Stimulated activated CD8-positive, alpha-beta memory T cell treated with anti-CD3 and anti-CD28 coated beads, Interleukin-15, amount 100 ng/mL, for 1 hour (primary cell): ENCODE data around the gene LUZP2.
"Not testable (repeated sequence)": the region's sequence is repeated elsewhere in the genome, so short reads cannot be mapped to it uniquely, and the experiment has no call there.

Experiments used
- DNase-seq: peaks from one replicate; pipeline ENCODE4 v3.0.0-alpha.2; 2020; ENCODE audit warnings: low read depth

LUZP2 gene

GRCh38 chr11:24820541-24820940, 323.7 kb downstream of the LUZP2 start:
- DNase-seq: no peak

DNA sequence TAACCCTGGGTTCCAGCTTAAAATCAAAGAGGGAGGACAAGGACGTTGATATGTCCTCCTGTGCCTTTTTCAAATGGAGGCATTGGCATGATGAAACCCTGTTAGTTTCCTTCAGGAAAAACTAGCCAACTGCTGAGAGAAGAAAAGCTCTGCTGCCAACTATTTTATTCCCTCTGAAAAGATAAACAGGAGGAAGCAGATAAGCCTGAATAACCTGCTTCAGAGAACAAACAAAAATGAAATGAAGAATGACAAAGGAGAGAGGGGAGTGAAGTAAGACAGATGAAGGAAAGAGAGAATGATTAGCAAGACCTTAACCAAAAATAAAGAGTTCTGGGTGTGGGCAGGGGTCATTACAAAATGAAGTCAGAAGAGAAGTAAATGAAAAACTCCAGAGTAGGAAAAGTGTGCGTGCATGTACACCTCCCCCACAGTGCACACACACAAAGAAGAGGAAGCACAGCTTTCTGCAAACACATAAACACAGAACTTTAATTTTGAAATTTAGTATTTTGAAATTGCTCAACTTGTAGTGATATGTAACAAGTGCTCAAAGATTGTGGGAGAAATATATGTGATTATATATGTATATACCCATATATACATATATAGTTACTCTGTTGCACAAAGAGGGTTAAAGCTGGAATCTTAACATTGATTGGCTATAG, 332.2 kb downstream of the LUZP2 start:
- DNase-seq: no peak

GRCh38 chr11:24833573-24833972, 336.7 kb downstream of the LUZP2 start:
- no peak for DNase-seq

DNA sequence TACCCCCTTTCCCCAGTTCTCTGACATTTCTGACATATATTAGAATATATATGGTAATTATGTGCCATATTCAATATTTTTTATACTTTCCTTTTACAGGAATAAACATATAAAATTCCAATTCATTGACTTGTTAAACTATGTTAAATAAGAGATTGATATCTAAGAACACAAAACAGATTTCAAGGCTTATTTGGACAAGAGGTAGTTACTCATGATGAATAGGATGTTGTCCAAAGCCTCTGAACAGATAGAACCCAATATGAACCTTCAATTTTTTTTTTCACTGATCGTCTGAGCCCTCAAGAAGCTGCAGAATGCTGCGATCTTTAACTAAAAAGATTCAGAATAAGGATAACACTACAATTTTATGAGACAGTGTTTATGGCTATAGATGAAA, 340.3 kb downstream of the LUZP2 start:
- no peak for DNase-seq

DNA sequence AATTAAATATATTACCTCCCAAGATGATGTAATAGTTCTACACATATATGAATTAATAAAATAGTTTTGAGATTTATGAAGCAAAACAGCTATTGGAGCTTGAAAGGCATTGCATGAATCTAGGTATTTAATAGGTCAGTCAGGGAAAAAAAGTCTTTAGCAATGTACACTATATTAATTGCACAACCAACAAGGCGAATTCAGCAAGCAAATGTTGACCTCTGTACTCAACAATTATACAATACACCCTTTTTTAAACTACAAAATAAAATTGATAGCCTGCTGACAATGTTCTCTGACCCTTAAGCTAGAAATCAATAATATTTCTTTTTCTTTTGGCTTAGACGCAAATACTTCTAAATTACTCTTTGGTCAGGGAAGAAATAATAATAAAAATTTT, 345.5 kb downstream of the LUZP2 start:
- DNase-seq: no peak

DNA sequence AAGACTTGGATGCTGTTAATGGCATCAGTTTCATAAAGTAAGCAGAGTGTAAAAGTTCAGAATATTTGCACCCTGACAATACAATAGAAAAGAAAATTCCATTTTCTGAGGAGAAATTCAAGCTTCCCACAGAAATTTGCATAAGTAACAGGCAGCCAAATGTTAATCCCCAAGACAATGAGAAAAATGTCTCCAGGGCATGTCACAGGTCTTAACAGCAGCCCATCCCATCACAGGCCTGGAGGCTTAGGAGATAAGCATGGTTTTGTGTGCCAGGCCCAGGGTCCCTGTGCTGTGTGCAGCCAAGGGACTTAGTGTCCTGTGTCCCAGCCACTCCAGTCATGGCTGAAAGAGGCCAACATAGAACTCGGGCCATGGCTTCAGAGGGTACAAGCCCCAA, 347.6 kb downstream of the LUZP2 start:
- no peak for DNase-seq

DNA sequence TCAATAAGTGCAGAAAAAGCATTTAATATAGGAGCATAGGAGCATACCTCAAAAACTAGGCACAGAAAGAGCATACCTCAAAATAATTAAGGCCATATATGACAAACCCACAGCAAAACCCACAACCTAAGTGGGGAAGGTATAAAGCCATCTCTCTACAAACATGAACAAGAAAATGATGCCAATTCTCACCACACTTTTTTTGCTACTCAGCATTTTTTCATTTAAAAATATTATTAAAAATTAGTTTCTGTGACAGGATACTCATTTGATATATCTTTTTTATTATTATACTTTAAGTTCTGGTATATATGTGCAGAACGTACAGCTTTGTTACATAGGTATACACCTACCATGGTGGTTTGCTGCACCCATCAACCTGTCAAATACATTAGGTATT, 352.0 kb downstream of the LUZP2 start:
- no peak for DNase-seq

- no peak for DNase-seq
Observed at GRCh38 chr11:24855951-24856350, 359.1 kb downstream of the LUZP2 start.

- no peak for DNase-seq
Observed at GRCh38 chr11:24859801-24860300, 363.0 kb downstream of the LUZP2 start.

GRCh38 chr11:24861440-24861839, 364.6 kb downstream of the LUZP2 start:
- no peak for DNase-seq

DNA sequence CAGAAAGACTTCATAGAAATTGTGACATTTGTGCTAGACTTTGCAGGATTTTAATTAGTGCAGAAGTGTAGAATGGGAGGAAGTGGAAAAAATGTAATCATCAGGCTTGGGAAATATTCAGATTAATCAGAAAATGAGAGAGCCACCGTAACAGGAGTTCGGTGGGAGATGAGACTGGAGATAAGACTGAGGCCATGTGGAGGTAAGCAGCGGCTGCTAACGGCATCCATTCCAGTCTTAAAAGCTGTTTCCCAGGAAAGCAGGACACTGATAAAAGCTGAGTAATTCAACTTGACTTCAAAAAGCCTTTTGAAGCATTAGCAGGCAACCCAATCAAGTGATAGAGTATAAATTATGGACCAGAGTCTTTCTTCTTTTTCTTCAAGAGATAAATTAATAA, 369.9 kb downstream of the LUZP2 start:
- no peak for DNase-seq

DNA sequence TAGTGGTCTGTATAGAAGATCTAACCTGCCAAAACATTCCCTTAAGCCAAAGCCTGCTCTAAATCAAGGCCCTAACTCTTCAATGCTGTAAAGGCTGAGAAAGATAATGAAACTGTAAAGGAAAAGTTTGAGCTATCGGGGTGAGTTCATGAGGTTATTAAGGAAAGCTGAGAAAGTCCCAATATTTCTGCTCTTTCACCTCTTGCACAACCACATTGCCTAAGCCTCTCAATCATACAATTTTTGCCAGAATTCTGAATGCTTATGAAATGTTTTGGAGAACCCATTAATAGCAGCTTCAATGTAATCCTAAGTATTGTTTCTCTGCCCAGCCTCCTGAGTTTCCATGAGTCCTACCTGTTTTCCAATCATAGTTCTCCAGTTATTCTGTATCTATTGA, 373.2 kb downstream of the LUZP2 start:
- DNase-seq: no peak

DNA sequence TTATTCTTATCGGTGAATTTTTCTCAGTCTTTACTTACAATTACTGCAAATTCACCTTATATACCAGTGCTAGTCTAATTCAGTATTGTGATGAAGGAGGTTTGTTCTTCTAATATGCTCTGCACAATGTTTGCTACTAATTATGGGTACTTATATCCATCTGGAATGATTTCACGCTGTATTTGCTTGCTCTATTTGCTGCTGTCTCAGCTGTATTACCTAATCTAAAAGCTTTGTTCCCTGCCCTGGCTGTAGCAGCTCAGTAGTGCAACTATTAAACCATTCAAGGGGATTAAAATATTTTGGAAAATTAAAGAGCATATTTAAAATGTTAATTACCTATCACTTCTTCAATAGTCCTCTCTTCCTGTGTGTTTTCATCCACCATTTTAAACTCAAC, 375.3 kb downstream of the LUZP2 start:
- DNase-seq: no peak

- DNase-seq: no peak
Observed at GRCh38 chr11:24872651-24873311, 375.9 kb downstream of the LUZP2 start.

- DNase-seq: no peak
Observed at GRCh38 chr11:24880962-24881361, 384.1 kb downstream of the LUZP2 start.

GRCh38 chr11:24885580-24886173, 388.8 kb downstream of the LUZP2 start:
- no peak for DNase-seq

GRCh38 chr11:24886880-24887619, 390.2 kb downstream of the LUZP2 start:
- DNase-seq: no peak

GRCh38 chr11:24890426-24890825, 393.6 kb downstream of the LUZP2 start:
- DNase-seq: no peak

DNA sequence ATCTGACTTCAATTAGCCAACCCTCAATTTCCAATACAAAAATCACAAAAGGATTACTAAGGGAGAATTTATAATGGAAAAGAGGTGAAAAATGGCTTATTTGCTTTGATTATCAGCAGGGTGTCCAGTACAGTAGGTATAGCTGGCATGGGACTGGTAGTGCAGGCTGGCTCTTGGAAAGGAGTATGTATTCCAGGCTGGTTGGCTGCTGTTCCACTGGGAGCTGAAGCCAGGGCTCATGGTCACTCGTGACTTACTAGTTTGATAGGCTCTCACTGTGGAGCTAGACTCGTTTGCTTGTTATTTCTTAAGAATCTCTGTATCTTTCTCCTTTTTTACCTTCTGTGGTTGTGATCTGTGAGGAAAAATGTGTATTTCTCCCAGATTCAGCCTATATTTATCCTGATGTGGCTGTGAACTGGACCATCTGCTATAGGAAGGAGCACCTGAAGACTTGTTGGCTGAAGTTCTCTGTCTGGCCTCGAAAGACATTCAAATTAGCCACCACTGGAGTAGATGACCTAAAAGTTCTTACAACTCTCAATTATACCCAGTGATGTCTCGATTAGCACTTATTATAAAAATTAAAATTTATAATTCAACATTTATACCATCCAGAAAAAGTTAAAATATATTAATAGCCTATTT, 395.1 kb downstream of the LUZP2 start:
- not testable (repeated sequence) for DNase-seq

DNA sequence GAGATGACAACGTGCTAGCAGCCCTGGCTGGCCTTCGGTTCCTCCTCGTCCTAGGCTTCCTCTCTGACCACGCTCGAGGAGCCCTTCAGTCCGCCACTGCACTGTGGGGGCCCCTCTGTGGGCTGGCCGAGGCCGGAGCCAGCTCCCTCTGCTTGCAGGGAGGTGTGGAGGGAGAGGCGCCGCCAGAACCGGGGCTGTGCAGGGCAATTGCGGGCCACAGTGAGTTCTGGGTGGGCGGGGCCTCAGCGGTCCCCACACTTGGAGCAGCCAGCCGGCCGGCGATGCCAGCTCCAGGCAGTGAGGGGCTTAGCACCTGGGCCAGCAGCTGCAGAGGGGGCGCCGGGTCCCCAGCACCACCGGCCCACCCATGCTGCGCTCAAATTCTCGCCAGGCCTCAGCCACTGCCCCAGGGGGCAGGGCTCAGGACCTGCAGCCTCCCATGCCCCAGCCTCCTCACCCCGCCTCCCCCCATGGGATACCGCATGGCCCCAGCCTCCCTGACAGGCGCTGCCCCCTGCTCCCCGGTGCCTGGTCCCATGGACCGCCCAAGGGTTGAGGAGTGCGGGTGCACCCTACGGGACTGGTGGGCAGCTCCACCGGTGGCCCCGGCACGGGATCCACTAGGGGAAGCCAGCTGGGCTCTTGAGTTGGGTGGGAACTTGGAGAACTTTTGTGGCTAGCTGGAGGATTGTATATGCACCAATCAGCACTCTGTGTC, 399.4 kb downstream of the LUZP2 start:
- no peak for DNase-seq

GRCh38 chr11:24900514-24900913, 403.7 kb downstream of the LUZP2 start:
- DNase-seq: no peak
